ENCODE data around the gene SMAD6. TPM values are rescaled to one million over a fixed set of nuclear protein-coding genes. Genes with fewer than 3 reads are reported as not detected.
A peak's percentile ranks its signal among the peaks of the same experiment; 100 is the strongest.

Gene SMAD6
- total and polyA plus RNA-seq, 2 of the 4 experiments (the other 2 are of a cell fraction): 4.8 to 8.5 TPM

- Histone ChIP-seq H3K9me3 (ENCODE audit: control insufficient read depth, insufficient read depth, low read length) (no peaks in the 10 kb centered on the region), H3K79me1 (ENCODE audit: low read depth in 1 of 2, low read length in 2 of 2) (peaks cover 64 to 88% of the 10 kb centered on the region in 2 experiments), H2AK5ac (ENCODE audit: low read depth, low read length) (peak overlapping the region; percentile 99), H3K27me3 (ENCODE audit: control insufficient read depth, insufficient read depth, low read length) (no peaks in the 10 kb centered on the region), H4K8ac (ENCODE audit: low read depth in 2 of 2, low read length in 2 of 2) (peak overlapping the region; percentile 44 to 88), H3K4me2 (ENCODE audit: low read depth, low read length) (peak overlapping the region; percentile 48), H3K14ac (replicated peaks; ENCODE audit: low read depth, low read length) (peak overlapping the region; percentile 89), H3K36me3 (ENCODE audit: control insufficient read depth, insufficient read depth, low read length) (peaks cover 5% of the 10 kb centered on the region), H3K4ac (ENCODE audit: low read depth, low read length) (peak overlapping the region; percentile 87), H3K4me1 (ENCODE audit: control insufficient read depth, insufficient read depth, low read length) (peaks cover 57% of the 10 kb centered on the region), H4K20me1 (ENCODE audit: insufficient read depth, low read length) (peaks cover 4% of the 10 kb centered on the region; the same call in 1 of the 2 replicates), H2BK20ac (ENCODE audit: low read depth, low read length) (peak overlapping the region; percentile 95), H2BK15ac (ENCODE audit: low read depth, low read length) (peak overlapping the region; percentile 99; the same call in 2 of the 3 replicates), H2AK9ac (replicated peaks; ENCODE audit: low read depth, low read length, poor library complexity) (peak overlapping the region; percentile 80), H3K23ac (ENCODE audit: low read depth, low read length) (peak overlapping the region; percentile 91), H3K9me1 (ENCODE audit: insufficient read depth, low read length) (peaks cover 42% of the 10 kb centered on the region), H3K9ac (ENCODE audit: low read depth, low read length) (no peak overlapping the region), H2BK120ac (ENCODE audit: low read depth, low read length) (peak overlapping the region; percentile 93), H3K27ac (ENCODE audit: insufficient read depth, low read length) (peak overlapping the region; percentile 71), H3K18ac (ENCODE audit: low read depth, low read length) (peak overlapping the region; percentile 88), H4K91ac (ENCODE audit: insufficient read depth, low read depth, low read length) (peak overlapping the region; percentile 90), H4K5ac (ENCODE audit: low read depth, low read length) (peak overlapping the region; percentile 85), H3K56ac (ENCODE audit: extremely low read depth, insufficient read depth, low read length) (no peak overlapping the region; the same call in 1 of the 2 replicates), H3K4me3 (ENCODE audit: insufficient read depth, low read depth, low read length) (no peak overlapping the region), H2BK5ac (ENCODE audit: low read depth, low read length, poor library complexity, severe bottlenecking) (peak overlapping the region; percentile 22), H2AFZ (replicated peaks; ENCODE audit: low read length, poor library complexity) (peak overlapping the region; percentile 73)
- TF ChIP-seq CEBPB (IDR thresholded peaks at IDR 0.05; ENCODE audit: low read depth, low read length): no peak
- TF ChIP-seq, protein P1, sequence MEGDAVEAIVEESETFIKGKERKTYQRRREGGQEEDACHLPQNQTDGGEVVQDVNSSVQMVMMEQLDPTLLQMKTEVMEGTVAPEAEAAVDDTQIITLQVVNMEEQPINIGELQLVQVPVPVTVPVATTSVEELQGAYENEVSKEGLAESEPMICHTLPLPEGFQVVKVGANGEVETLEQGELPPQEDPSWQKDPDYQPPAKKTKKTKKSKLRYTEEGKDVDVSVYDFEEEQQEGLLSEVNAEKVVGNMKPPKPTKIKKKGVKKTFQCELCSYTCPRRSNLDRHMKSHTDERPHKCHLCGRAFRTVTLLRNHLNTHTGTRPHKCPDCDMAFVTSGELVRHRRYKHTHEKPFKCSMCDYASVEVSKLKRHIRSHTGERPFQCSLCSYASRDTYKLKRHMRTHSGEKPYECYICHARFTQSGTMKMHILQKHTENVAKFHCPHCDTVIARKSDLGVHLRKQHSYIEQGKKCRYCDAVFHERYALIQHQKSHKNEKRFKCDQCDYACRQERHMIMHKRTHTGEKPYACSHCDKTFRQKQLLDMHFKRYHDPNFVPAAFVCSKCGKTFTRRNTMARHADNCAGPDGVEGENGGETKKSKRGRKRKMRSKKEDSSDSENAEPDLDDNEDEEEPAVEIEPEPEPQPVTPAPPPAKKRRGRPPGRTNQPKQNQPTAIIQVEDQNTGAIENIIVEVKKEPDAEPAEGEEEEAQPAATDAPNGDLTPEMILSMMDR (conservative IDR thresholded peaks at IDR 0.05; ENCODE audit: low read depth, low read length): no peak
- TF ChIP-seq POLR2A (IDR thresholded peaks at IDR 0.05; ENCODE audit: low read depth, low read length): no peak
- no peak for TF ChIP-seq MAFK (IDR thresholded peaks at IDR 0.05; ENCODE audit: low read depth, low read length)
- no peak for TF ChIP-seq MXI1 (IDR thresholded peaks at IDR 0.05; ENCODE audit: borderline replicate concordance, low read depth, low read length)
- TF ChIP-seq BHLHE40 (IDR thresholded peaks at IDR 0.05; ENCODE audit: low read depth, low read length): no peak
- TF ChIP-seq, protein P2, sequence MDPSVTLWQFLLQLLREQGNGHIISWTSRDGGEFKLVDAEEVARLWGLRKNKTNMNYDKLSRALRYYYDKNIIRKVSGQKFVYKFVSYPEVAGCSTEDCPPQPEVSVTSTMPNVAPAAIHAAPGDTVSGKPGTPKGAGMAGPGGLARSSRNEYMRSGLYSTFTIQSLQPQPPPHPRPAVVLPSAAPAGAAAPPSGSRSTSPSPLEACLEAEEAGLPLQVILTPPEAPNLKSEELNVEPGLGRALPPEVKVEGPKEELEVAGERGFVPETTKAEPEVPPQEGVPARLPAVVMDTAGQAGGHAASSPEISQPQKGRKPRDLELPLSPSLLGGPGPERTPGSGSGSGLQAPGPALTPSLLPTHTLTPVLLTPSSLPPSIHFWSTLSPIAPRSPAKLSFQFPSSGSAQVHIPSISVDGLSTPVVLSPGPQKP (IDR thresholded peaks at IDR 0.05; ENCODE audit: borderline replicate concordance, low read depth, low read length): no peak
- no peak for TF ChIP-seq FOS (IDR thresholded peaks at IDR 0.05; ENCODE audit: low read depth, low read length)
- no TSS peak for BruUV-seq (replicated peaks)
- in situ Hi-C loops (cut with MboI; ENCODE audit: low sequenced_read_pairs): no loop called here
- dilution Hi-C loops (cut with HindIII; ENCODE audit: low sequenced_read_pairs, unreplicated experiment): no loop called here
- DNase-seq (no peak), ATAC-seq (ENCODE audit: low read depth) (no peak)
- 92% methylated on average over 2 of the region's 9 CpGs; no CpG with 5 or more reads in 1 of the 2 experiments for WGBS, 2 experiments (ENCODE audit: extremely low coverage in 2 of 2, insufficient read length in 1 of 2)
- ChIA-PET CTCF (no interaction called here), POLR2A (ENCODE audit: unreplicated experiment) (no interaction called here)
- intact Hi-C loops (cut with micrococcal nuclease): loop anchor here (5.0 kb wide), 1 partner anchor 43 kb away; the partner anchor contains the start of gene SMAD6
These were observed 43.6 kb downstream of the SMAD6 start for GRCh38 chr15:66745530-66746230.

All from IMR-90 (cell line).